Mesenchymal stem cell (in vitro differentiated cells and primary cell): ENCODE results near the gene NUFIP1.

Source experiments
- DNase-seq: peaks from one replicate; pipeline ENCODE4 v3.0.0-alpha.2; 2013
- H2AFZ ChIP-seq: one replicate; pipeline ENCODE4 v1.6.1; 2013; ENCODE audit warnings: low read depth, mild to moderate bottlenecking, control low read depth, inconsistent platforms, low read length, moderate library complexity
- H2AK5ac ChIP-seq: 2 replicates; pipeline ENCODE4 v1.6.1; 2013; ENCODE audit warnings: low read length, moderate library complexity, mild to moderate bottlenecking, inconsistent platforms; ENCODE audit not compliant: severe bottlenecking
- H2BK120ac ChIP-seq: one replicate; pipeline ENCODE4 v1.6.1; 2013; ENCODE audit warnings: low read depth, mild to moderate bottlenecking, inconsistent platforms, low read length, moderate library complexity
- H2BK12ac ChIP-seq, 2 experiments: one replicate each; pipeline ENCODE4 v1.6.1; 2013; ENCODE audit warnings: inconsistent platforms in 2 of 2, low read length in 2 of 2, mild to moderate bottlenecking in 2 of 2, moderate library complexity in 2 of 2, control low read depth in 1 of 2
- H2BK15ac ChIP-seq: one replicate; pipeline ENCODE4 v1.6.1; 2013; ENCODE audit warnings: mild to moderate bottlenecking, low read depth, inconsistent platforms; ENCODE audit not compliant: poor library complexity, severe bottlenecking
- H2BK5ac ChIP-seq: 2 replicates; pipeline ENCODE4 v1.6.1; 2013; ENCODE audit warnings: low read depth, mild to moderate bottlenecking, low read length, control low read depth, inconsistent platforms; ENCODE audit not compliant: poor library complexity, severe bottlenecking
- H3K14ac ChIP-seq, 2 experiments: one replicate each; pipeline ENCODE4 v1.6.1; 2013; ENCODE audit warnings: inconsistent platforms in 2 of 2, low read length in 2 of 2, control low read depth in 1 of 2, mild to moderate bottlenecking in 1 of 2, moderate library complexity in 1 of 2
- H3K18ac ChIP-seq, 2 experiments: one replicate each; pipeline ENCODE4 v1.6.1; 2013; ENCODE audit warnings: inconsistent platforms in 2 of 2, low read length in 2 of 2, control low read depth in 1 of 2, low read depth in 1 of 2, mild to moderate bottlenecking in 1 of 2
- H3K23ac ChIP-seq, 2 experiments: one replicate each; pipeline ENCODE4 v1.6.1; 2013; ENCODE audit warnings: inconsistent platforms in 2 of 2, low read length in 2 of 2, mild to moderate bottlenecking in 2 of 2, moderate library complexity in 2 of 2, control low read depth in 1 of 2
- H3K27ac ChIP-seq: 2 replicates; pipeline ENCODE4 v1.5.1; 2013; ENCODE audit warnings: mild to moderate bottlenecking, moderate library complexity, low read length, control low read depth, inconsistent platforms; ENCODE audit not compliant: poor library complexity, severe bottlenecking
- H3K27me3 ChIP-seq, 2 experiments: 2 replicates each; pipeline versions ENCODE4 v1.6.1 to v1.7.0; 2013; ENCODE audit warnings: low read length in 2 of 2, mild to moderate bottlenecking in 2 of 2, moderate library complexity in 2 of 2, control low read depth in 1 of 2, inconsistent platforms in 1 of 2; ENCODE audit not compliant: control insufficient read depth in 1 of 2, insufficient read depth in 1 of 2
- H3K36me3 ChIP-seq, 2 experiments: 2 replicates each; pipeline versions ENCODE4 v1.6.1 to v1.7.0; 2013; ENCODE audit warnings: low read length in 2 of 2, control low read depth in 1 of 2, inconsistent platforms in 1 of 2, low read depth in 1 of 2, mild to moderate bottlenecking in 1 of 2; ENCODE audit not compliant: insufficient read depth in 2 of 2, control insufficient read depth in 1 of 2
- H3K4ac ChIP-seq, 2 experiments: one replicate each; pipeline ENCODE4 v1.6.1; 2013; ENCODE audit warnings: inconsistent platforms in 2 of 2, low read length in 2 of 2, mild to moderate bottlenecking in 2 of 2, moderate library complexity in 2 of 2, control low read depth in 1 of 2, low read depth in 1 of 2
- H3K4me1 ChIP-seq: 2 replicates; pipeline ENCODE4 v1.6.1; 2013; ENCODE audit warnings: low read depth, low read length, control low read depth; ENCODE audit not compliant: control insufficient read depth, insufficient read depth
- H3K4me2 ChIP-seq: 2 replicates; pipeline ENCODE4 v1.6.1; 2013; ENCODE audit warnings: low read length, mild to moderate bottlenecking, inconsistent platforms; ENCODE audit not compliant: poor library complexity, severe bottlenecking
- H3K4me3 ChIP-seq, 2 experiments: 2 replicates each; pipeline versions ENCODE4 v1.5.1 to v1.7.0; 2013; ENCODE audit warnings: low read length in 2 of 2, mild to moderate bottlenecking in 2 of 2, control low read depth in 1 of 2, low read depth in 1 of 2; ENCODE audit not compliant: insufficient read depth in 1 of 2
- H3K79me1 ChIP-seq: replicated peaks from 2 replicates; pipeline ENCODE4 v1.6.1; 2013; ENCODE audit warnings: mild to moderate bottlenecking, control low read depth, low read length, inconsistent platforms; ENCODE audit not compliant: poor library complexity, severe bottlenecking
- H3K9ac ChIP-seq: 2 replicates; pipeline ENCODE4 v1.7.0; 2013; ENCODE audit warnings: mild to moderate bottlenecking, low read length, moderate library complexity
- H3K9me3 ChIP-seq: 2 replicates; pipeline ENCODE4 v1.7.0; 2013; ENCODE audit warnings: mild to moderate bottlenecking, low read length; ENCODE audit not compliant: control insufficient read depth
- H4K8ac ChIP-seq: one replicate; pipeline ENCODE4 v1.6.1; 2013; ENCODE audit warnings: inconsistent platforms, mild to moderate bottlenecking, low read length, moderate library complexity
- H4K91ac ChIP-seq: one replicate; pipeline ENCODE4 v1.6.1; 2013; ENCODE audit warnings: mild to moderate bottlenecking, low read length, inconsistent platforms
- WGBS: methylation state at CpG from one replicate; pipeline ENCODE4 v1.1.7; 2013; ENCODE audit warnings: mixed read lengths; 5-methylcytosine and 5-hydroxymethylcytosine counted together

The NUFIP1 gene

GRCh38 chr13:44930963-44931623 lies 58.2 kb downstream of the NUFIP1 start:
- Histone ChIP-seq H3K9me3 (no peaks in the 10 kb centered on the region), H2BK15ac (no peak overlapping the region), H3K4me3 (no peak overlapping the region), H3K4me1 (peaks cover 17% of the 10 kb centered on the region), H3K4ac (no peak overlapping the region), H2BK12ac (no peak overlapping the region), H3K14ac (no peak overlapping the region), H2AFZ (no peak overlapping the region), H2BK5ac (no peak overlapping the region), H4K91ac (no peak overlapping the region), H2AK5ac (no peak overlapping the region), H4K8ac (peak overlapping the region; percentile 1), H3K4me2 (no peak overlapping the region), H3K27me3 (no peaks in the 10 kb centered on the region), H3K79me1 (no peaks in the 10 kb centered on the region), H3K27ac (no peak overlapping the region), H3K23ac (no peak overlapping the region), H3K36me3 (no peaks in the 10 kb centered on the region), H2BK120ac (no peak overlapping the region), H3K9ac (no peak overlapping the region), H3K18ac (peak overlapping the region in 1 of 2 experiments; percentile 6)
- 67% methylated on average over 7 of the region's 7 CpGs for WGBS
- peak; percentile 62 for DNase-seq

DNA sequence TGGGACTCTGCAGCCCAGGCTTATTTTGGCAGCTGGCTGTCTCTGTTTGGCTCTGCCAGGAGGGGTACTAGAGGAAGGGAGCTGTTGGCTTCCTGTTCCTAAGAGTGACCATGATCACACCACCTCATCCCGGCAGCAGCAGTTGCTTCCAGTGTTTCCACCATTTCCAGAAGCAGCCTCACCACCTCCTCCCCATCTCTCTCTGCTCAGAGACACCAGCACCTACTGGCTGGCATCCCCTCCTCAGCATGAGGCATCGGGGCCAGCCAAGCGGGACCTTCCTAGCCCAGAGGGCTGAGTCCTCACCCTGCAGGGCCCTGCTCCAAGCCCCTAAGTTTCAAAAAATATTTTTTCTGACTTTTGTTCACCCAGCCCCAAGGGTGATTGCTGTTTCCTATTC lies 59.0 kb downstream of the NUFIP1 start:
- Histone ChIP-seq H2BK12ac (peak overlapping the region in 1 of 2 experiments; percentile 94), H3K14ac (peak overlapping the region in 1 of 2 experiments; percentile 41), H3K27ac (no peak overlapping the region), H3K4me1 (peaks cover 14% of the 10 kb centered on the region), H3K18ac (peak overlapping the region in 1 of 2 experiments; percentile 40), H2AFZ (peak overlapping the region; percentile 57), H3K9me3 (no peaks in the 10 kb centered on the region), H3K4ac (peak overlapping the region in 1 of 2 experiments; percentile 71), H4K91ac (peak overlapping the region; percentile 47), H3K27me3 (peaks cover 0 to under 1% of the 10 kb centered on the region in 2 experiments), H2BK120ac (no peak overlapping the region), H3K23ac (no peak overlapping the region), H3K36me3 (no peaks in the 10 kb centered on the region), H3K9ac (no peak overlapping the region), H3K4me2 (no peak overlapping the region), H3K4me3 (no peak overlapping the region), H4K8ac (no peak overlapping the region), H2BK5ac (no peak overlapping the region), H2AK5ac (no peak overlapping the region), H3K79me1 (no peaks in the 10 kb centered on the region), H2BK15ac (no peak overlapping the region)
- 85% methylated on average over 3 of the region's 3 CpGs for WGBS
- DNase-seq, result no peak

GRCh38 chr13:44929692-44930091 lies 59.6 kb downstream of the NUFIP1 start:
- H3K4me1 ChIP-seq, result peaks cover 14% of the 10 kb centered on the region
- over 99% methylated on average over 3 of the region's 3 CpGs for WGBS

DNA sequence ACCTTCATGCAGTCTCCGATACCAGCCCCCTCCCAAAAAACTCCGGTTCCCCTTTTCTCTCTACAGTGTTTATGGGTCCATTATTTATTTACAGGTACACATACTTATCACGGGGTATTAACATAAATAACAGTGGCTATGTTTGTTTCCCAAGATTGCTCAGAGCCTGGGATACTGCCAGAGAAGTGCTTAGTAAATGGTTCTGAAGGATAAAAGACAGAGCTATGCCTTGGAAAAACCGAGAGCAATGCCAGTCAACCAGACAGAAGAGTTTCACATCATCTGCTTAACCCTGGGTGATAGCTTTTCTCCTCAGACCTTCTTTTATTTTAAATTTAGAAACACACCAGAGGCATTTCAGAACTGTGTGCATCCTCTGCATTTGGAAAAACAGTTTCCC lies 61.3 kb downstream of the NUFIP1 start:
- H2BK15ac ChIP-seq, result no peak overlapping the region
- peak; percentile 32 for DNase-seq
- H3K36me3 ChIP-seq, result no peaks in the 10 kb centered on the region
- no peak overlapping the region for H4K91ac ChIP-seq
- no peak overlapping the region for H2BK120ac ChIP-seq
- H3K4me3 ChIP-seq, result no peak overlapping the region
- no peak overlapping the region for H3K4me2 ChIP-seq
- no peak overlapping the region for H2AK5ac ChIP-seq
- H4K8ac ChIP-seq, result no peak overlapping the region
- H3K18ac ChIP-seq, result no peak overlapping the region
- no peak overlapping the region for H3K27ac ChIP-seq
- no peak overlapping the region for H3K9ac ChIP-seq
- no peaks in the 10 kb centered on the region for H3K79me1 ChIP-seq
- WGBS, result 52% methylated on average over 2 of the region's 4 CpGs
- peaks cover 0 to 7% of the 10 kb centered on the region in 2 experiments for H3K27me3 ChIP-seq
- no peak overlapping the region for H2BK5ac ChIP-seq
- no peaks in the 10 kb centered on the region for H3K9me3 ChIP-seq
- no peak overlapping the region for H3K4ac ChIP-seq
- no peak overlapping the region for H3K14ac ChIP-seq
- H2BK12ac ChIP-seq, result no peak overlapping the region
- no peak overlapping the region for H2AFZ ChIP-seq
- H3K23ac ChIP-seq, result no peak overlapping the region
- H3K4me1 ChIP-seq, result peaks cover 13% of the 10 kb centered on the region

More at GRCh38 chr13:44929692-44930091, 59.6 kb downstream of the NUFIP1 start:
- Histone ChIP-seq H3K4me2 (no peak overlapping the region), H2BK120ac (no peak overlapping the region), H3K27ac (no peak overlapping the region), H3K27me3 (peaks cover 0 to 6% of the 10 kb centered on the region in 2 experiments), H4K8ac (no peak overlapping the region), H2AK5ac (no peak overlapping the region), H3K9ac (no peak overlapping the region), H2BK5ac (no peak overlapping the region), H2BK12ac (no peak overlapping the region), H3K14ac (no peak overlapping the region), H2AFZ (no peak overlapping the region), H4K91ac (no peak overlapping the region), H3K79me1 (no peaks in the 10 kb centered on the region), H3K23ac (no peak overlapping the region), H3K4ac (no peak overlapping the region), H3K4me3 (no peak overlapping the region), H2BK15ac (no peak overlapping the region), H3K36me3 (no peaks in the 10 kb centered on the region), H3K9me3 (no peaks in the 10 kb centered on the region), H3K18ac (no peak overlapping the region)
- DNase-seq, result no peak
